GM12891 (cell line): ENCODE data around the gene ATP12A.

ENCODE experiments used
- POLR2A ChIP-seq: IDR thresholded peaks from 2 replicates; pipeline ENCODE4 v1.6.1; 2011; ENCODE audit warnings: low read depth, low read length, control low read depth
- SPI1 ChIP-seq: IDR thresholded peaks from 2 replicates; pipeline ENCODE4 v1.6.1; 2011; ENCODE audit warnings: low read depth, low read length, control low read depth

DNA sequence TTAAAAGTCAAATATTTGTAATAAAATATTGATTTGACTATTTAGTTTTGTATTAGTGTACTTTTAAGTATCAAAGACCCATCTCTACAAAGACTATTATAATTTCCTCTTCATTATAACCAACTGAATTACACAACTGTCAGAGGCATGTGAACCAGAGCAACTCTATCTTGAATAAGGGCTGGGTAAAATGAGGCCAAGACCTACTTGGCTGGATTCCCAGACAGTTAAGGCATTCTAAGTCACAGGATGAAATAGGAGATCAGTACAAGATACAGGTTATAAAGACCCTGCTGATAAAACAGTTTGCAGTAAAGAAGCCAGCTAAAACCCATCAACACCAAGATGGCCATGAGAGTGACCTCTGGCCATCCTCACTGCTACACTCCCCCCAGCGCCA is 36.2 kb upstream of the ATP12A start:
- TF ChIP-seq POLR2A: no peak
- TF ChIP-seq SPI1: no peak
